ENCODE results near the gene MEIS3. TPM values are rescaled to one million over a fixed set of nuclear protein-coding genes. Genes with fewer than 3 reads are reported as not detected.

The MEIS3 gene
- polyA plus RNA-seq, 1 of the 3 experiments (the other 2 are of a cell fraction), result 69.8 TPM

DNA sequence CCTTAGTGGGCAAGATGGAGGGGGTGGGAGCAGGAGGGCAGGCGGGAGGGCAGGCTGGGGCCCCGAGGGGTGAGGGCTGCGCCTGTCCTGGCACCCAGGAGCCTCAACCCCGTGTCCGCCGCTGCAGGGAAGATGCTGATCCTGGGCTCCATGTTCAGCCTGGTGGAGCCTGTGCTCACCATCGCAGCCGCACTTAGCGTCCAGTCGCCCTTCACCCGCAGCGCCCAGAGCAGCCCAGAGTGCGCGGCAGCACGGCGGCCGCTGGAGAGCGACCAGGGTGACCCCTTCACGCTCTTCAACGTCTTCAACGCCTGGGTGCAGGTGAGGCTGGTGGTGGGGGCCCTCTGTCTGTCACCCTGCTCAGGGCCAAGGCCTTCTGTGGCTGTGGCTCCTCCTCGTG lies 46.7 kb downstream of the MEIS3 start:
- Histone ChIP-seq H3K9ac (no peak overlapping the region), H3K4me3 (ENCODE audit: low read depth in 2 of 2, low read length in 1 of 2) (no peak overlapping the region), H3K4me1 (ENCODE audit: control insufficient read depth in 1 of 2, insufficient read depth in 2 of 2, low read depth in 1 of 2, low read length in 1 of 2) (no peaks in the 10 kb centered on the region), H3K9me2 (no peaks in the 10 kb centered on the region), H3K36me3 (replicated peaks in 1 of 2; ENCODE audit: control insufficient read depth in 1 of 2, insufficient read depth in 2 of 2, low read length in 1 of 2) (peaks cover 12 to 71% of the 10 kb centered on the region in 2 experiments), H2AFZ (ENCODE audit: low read depth) (no peak overlapping the region), H3K79me2 (ENCODE audit: insufficient read depth) (no peaks in the 10 kb centered on the region; the same call in 1 of the 2 replicates), H4K20me1 (ENCODE audit: insufficient read depth) (no peaks in the 10 kb centered on the region), H3K4me2 (no peak overlapping the region), H3F3A (replicated peaks; ENCODE audit: insufficient read depth) (no peaks in the 10 kb centered on the region), H3K27me3 (ENCODE audit: insufficient read depth) (no peaks in the 10 kb centered on the region), H3K9me3 (no peaks in the 10 kb centered on the region), H3K27ac (ENCODE audit: low read depth in 2 of 2, low read length in 1 of 2) (no peak overlapping the region)
- ChIA-PET CTCF (interaction anchor here (4.9 kb wide), 1 partner anchor 24 kb away, joined by 21 read pairs; the partner anchor contains the start of gene DHX34), POLR2A (no interaction called here)
- WGBS (ENCODE audit: low lambda C conversion rate), result 89% methylated on average over 10 of the region's 22 CpGs
- DNase-seq, result no peak
- TF ChIP-seq RCOR1 (IDR thresholded peaks at IDR 0.05; ENCODE audit: low read length) (no peak), EP300 (IDR thresholded peaks at IDR 0.05; ENCODE audit: borderline replicate concordance in 1 of 2, low read depth in 1 of 2, low read length in 1 of 2) (no peak), MEF2A (IDR thresholded peaks at IDR 0.05; ENCODE audit: borderline replicate concordance, low read depth) (no peak), FOXM1 (IDR thresholded peaks at IDR 0.05; ENCODE audit: low read depth) (no peak), NFIC (IDR thresholded peaks at IDR 0.05; ENCODE audit: borderline replicate concordance) (no peak), CHD2 (IDR thresholded peaks at IDR 0.05; ENCODE audit: low read length, partially characterized antibody) (no peak), MXI1 (IDR thresholded peaks at IDR 0.05; ENCODE audit: low read depth, low read length) (no peak), ELF1 (IDR thresholded peaks at IDR 0.05) (no peak), GATA2 (CRISPR knock-in tag; IDR thresholded peaks at IDR 0.05) (no peak), TCF12 (IDR thresholded peaks at IDR 0.05) (no peak), FOSL2 (IDR thresholded peaks at IDR 0.05; ENCODE audit: borderline replicate concordance, low read depth) (no peak), RAD21 (IDR thresholded peaks at IDR 0.05; ENCODE audit: low read length) (no peak), SMC3 (IDR thresholded peaks at IDR 0.05; ENCODE audit: low read depth, low read length) (no peak), POLR2AphosphoS5 (IDR thresholded peaks at IDR 0.05; ENCODE audit: low read depth, low read length) (no peak), TEAD4 (IDR thresholded peaks at IDR 0.05; ENCODE audit: borderline replicate concordance, insufficient read depth) (no peak), FOXJ3 (CRISPR knock-in tag; IDR thresholded peaks at IDR 0.05) (no peak), MAX (IDR thresholded peaks at IDR 0.05; ENCODE audit: low read depth) (no peak), SIN3A (IDR thresholded peaks at IDR 0.05; ENCODE audit: borderline replicate concordance, low read depth, low read length) (no peak)
- TF ChIP-seq, protein P1, sequence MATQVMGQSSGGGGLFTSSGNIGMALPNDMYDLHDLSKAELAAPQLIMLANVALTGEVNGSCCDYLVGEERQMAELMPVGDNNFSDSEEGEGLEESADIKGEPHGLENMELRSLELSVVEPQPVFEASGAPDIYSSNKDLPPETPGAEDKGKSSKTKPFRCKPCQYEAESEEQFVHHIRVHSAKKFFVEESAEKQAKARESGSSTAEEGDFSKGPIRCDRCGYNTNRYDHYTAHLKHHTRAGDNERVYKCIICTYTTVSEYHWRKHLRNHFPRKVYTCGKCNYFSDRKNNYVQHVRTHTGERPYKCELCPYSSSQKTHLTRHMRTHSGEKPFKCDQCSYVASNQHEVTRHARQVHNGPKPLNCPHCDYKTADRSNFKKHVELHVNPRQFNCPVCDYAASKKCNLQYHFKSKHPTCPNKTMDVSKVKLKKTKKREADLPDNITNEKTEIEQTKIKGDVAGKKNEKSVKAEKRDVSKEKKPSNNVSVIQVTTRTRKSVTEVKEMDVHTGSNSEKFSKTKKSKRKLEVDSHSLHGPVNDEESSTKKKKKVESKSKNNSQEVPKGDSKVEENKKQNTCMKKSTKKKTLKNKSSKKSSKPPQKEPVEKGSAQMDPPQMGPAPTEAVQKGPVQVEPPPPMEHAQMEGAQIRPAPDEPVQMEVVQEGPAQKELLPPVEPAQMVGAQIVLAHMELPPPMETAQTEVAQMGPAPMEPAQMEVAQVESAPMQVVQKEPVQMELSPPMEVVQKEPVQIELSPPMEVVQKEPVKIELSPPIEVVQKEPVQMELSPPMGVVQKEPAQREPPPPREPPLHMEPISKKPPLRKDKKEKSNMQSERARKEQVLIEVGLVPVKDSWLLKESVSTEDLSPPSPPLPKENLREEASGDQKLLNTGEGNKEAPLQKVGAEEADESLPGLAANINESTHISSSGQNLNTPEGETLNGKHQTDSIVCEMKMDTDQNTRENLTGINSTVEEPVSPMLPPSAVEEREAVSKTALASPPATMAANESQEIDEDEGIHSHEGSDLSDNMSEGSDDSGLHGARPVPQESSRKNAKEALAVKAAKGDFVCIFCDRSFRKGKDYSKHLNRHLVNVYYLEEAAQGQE (IDR thresholded peaks at IDR 0.05; ENCODE audit: low read depth, low read length), result no peak
- TF ChIP-seq, protein P2, sequence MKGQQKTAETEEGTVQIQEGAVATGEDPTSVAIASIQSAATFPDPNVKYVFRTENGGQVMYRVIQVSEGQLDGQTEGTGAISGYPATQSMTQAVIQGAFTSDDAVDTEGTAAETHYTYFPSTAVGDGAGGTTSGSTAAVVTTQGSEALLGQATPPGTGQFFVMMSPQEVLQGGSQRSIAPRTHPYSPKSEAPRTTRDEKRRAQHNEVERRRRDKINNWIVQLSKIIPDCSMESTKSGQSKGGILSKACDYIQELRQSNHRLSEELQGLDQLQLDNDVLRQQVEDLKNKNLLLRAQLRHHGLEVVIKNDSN (IDR thresholded peaks at IDR 0.05; ENCODE audit: borderline replicate concordance, low read depth), result no peak

Measured in SK-N-SH (cell line).